Testis (tissue), 2 donors: ENCODE results near the gene C11orf68.

Source experiments
- CTCF ChIP-seq, 3 experiments: fragments of 450-650 bp in 2 of 3; fragments of 200-600 bp in 1 of 3; sonication (generic) in 1 of 3; IDR thresholded peaks; one replicate each; pipeline ENCODE4 v1.5.1; 2016 to 2019; ENCODE audit warnings: antibody characterized with exemption in 3 of 3, mild to moderate bottlenecking in 2 of 3, moderate library complexity in 1 of 3
- POLR2A ChIP-seq: fragments of 450-650 bp; IDR thresholded peaks from one replicate; pipeline ENCODE4 v1.6.1; 2017; ENCODE audit warnings: antibody characterized with exemption, mild to moderate bottlenecking, moderate library complexity

GRCh38 chr11:65928667-65929066, 9.8 kb upstream of the C11orf68 start:
- TF ChIP-seq CTCF (IDR thresholded peaks at IDR 0.05) (no peak), POLR2A (no peak)
